Trophoblast cell (in vitro differentiated cells and primary cell): ENCODE results near the gene AHSA1.
A peak's percentile ranks its signal among the peaks of the same experiment; 100 is the strongest.

Experiments
- DNase-seq, 2 donors: peaks; one replicate each; pipeline ENCODE4 v3.0.0-alpha.2; 2016
- H2AFZ ChIP-seq: 2 replicates; pipeline ENCODE4 v1.6.1; 2013; ENCODE audit warnings: low read length, moderate library complexity, mild to moderate bottlenecking; ENCODE audit not compliant: insufficient read depth, poor library complexity
- H2AK5ac ChIP-seq: 2 replicates; pipeline ENCODE4 v1.6.1; 2013; ENCODE audit warnings: mild to moderate bottlenecking, low read length
- H2BK120ac ChIP-seq: 2 replicates; pipeline ENCODE4 v1.6.1; 2013; ENCODE audit warnings: low read length, mild to moderate bottlenecking, moderate library complexity; ENCODE audit not compliant: insufficient read depth, poor library complexity
- H2BK12ac ChIP-seq: 2 replicates; pipeline ENCODE4 v1.6.1; 2013; ENCODE audit warnings: mild to moderate bottlenecking, low read length, moderate library complexity
- H2BK5ac ChIP-seq: 2 replicates; pipeline ENCODE4 v1.6.1; 2013; ENCODE audit warnings: low read length, low read depth, moderate library complexity, mild to moderate bottlenecking; ENCODE audit not compliant: poor library complexity
- H3K14ac ChIP-seq: 2 replicates; pipeline ENCODE4 v1.6.1; 2013; ENCODE audit warnings: mild to moderate bottlenecking, low read length
- H3K18ac ChIP-seq: 2 replicates; pipeline ENCODE4 v1.6.1; 2013; ENCODE audit warnings: mild to moderate bottlenecking, low read length
- H3K23ac ChIP-seq: 2 replicates; pipeline ENCODE4 v1.6.1; 2013; ENCODE audit warnings: low read length
- H3K27ac ChIP-seq: 2 replicates; pipeline ENCODE4 v1.5.1; 2013; ENCODE audit warnings: low read depth, mild to moderate bottlenecking, inconsistent platforms, low read length, moderate library complexity
- H3K27me3 ChIP-seq: 2 replicates; pipeline ENCODE4 v1.6.1; 2013; ENCODE audit warnings: inconsistent platforms, mild to moderate bottlenecking, low read length, moderate library complexity; ENCODE audit not compliant: insufficient read depth
- H3K36me3 ChIP-seq, 2 experiments: 1 replicate in 1 of 2; 2 replicates in 1 of 2; pipeline ENCODE4 v1.6.1; 2013; ENCODE audit warnings: low read length in 2 of 2, mild to moderate bottlenecking in 2 of 2, moderate library complexity in 1 of 2; ENCODE audit not compliant: insufficient read depth in 2 of 2, control insufficient read depth in 1 of 2
- H3K4ac ChIP-seq: 2 replicates; pipeline ENCODE4 v1.6.1; 2013; ENCODE audit warnings: low read depth, mild to moderate bottlenecking, low read length, moderate library complexity
- H3K4me1 ChIP-seq, 2 experiments: 1 replicate in 1 of 2; 2 replicates in 1 of 2; pipeline ENCODE4 v1.6.1; 2013; ENCODE audit warnings: low read length in 2 of 2, mild to moderate bottlenecking in 2 of 2, moderate library complexity in 1 of 2; ENCODE audit not compliant: insufficient read depth in 2 of 2, control insufficient read depth in 1 of 2
- H3K4me2 ChIP-seq: 2 replicates; pipeline ENCODE4 v1.6.1; 2013; ENCODE audit warnings: inconsistent platforms, mild to moderate bottlenecking, low read length, moderate library complexity
- H3K4me3 ChIP-seq: 2 replicates; pipeline ENCODE4 v1.5.1; 2013; ENCODE audit warnings: mild to moderate bottlenecking, low read depth, low read length, inconsistent platforms
- H3K79me1 ChIP-seq: one replicate; pipeline ENCODE4 v1.6.1; 2013; ENCODE audit warnings: low read length
- H3K79me2 ChIP-seq: 2 replicates; pipeline ENCODE4 v1.6.1; 2013; ENCODE audit warnings: low read length, mild to moderate bottlenecking; ENCODE audit not compliant: control insufficient read depth, insufficient read depth, poor library complexity
- H3K9ac ChIP-seq: 2 replicates; pipeline ENCODE4 v1.6.1; 2013; ENCODE audit warnings: mild to moderate bottlenecking, low read length
- H3K9me3 ChIP-seq: 2 replicates; pipeline ENCODE4 v1.6.1; 2013; ENCODE audit warnings: low read depth, mild to moderate bottlenecking, control low read depth, inconsistent platforms, low read length; ENCODE audit not compliant: insufficient read depth
- H4K12ac ChIP-seq: 2 replicates; pipeline ENCODE4 v1.6.1; 2013; ENCODE audit warnings: low read depth, mild to moderate bottlenecking, low read length, moderate library complexity
- H4K8ac ChIP-seq: 2 replicates; pipeline ENCODE4 v1.6.1; 2013; ENCODE audit warnings: low read depth, mild to moderate bottlenecking, low read length, moderate library complexity
- H4K91ac ChIP-seq: one replicate; pipeline ENCODE4 v1.6.1; 2013; ENCODE audit warnings: low read depth, mild to moderate bottlenecking, low read length, moderate library complexity
- WGBS: extraction: QIAGEN DNeasy Blood & Tissue Kit; methylation state at CpG from one replicate; pipeline ENCODE4 v1.1.7; 2013; ENCODE audit warnings: missing lambda C conversion rate; ENCODE audit not compliant: insufficient read length, insufficient coverage; ENCODE audit errors: extremely low coverage; 5-methylcytosine and 5-hydroxymethylcytosine counted together

Gene AHSA1

DNA sequence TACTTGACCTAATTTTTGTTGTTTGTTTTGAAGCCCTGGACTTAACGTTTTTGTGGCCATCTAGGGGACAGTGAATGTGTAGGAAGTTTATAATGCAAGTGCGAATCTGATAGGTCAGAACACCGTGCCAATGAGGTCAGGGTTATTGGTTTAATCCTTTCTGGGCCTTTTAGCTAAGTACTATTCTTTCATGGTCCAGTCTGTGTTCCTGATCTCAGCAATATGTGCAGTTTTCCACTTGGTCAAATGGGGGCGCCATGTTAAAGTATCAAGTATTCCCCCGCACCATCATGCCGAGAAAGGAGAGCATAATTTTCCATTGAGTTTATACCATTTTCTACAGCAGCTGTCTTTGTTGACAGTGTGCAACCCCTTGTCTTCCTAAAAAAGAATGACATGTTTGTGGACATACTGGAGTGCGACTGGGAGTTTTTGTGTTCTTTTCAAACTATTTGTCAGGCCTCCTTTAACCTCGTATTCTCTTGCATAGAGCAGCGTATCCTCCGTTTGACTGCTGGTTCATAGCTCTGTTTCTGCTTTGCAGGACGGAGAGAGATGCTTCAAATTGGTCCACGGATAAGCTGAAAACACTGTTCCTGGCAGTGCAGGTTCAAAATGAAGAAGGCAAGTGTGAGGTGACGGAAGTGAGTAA, 1.3 kb downstream of the AHSA1 start:
- no peak overlapping the region for H4K12ac ChIP-seq

DNA sequence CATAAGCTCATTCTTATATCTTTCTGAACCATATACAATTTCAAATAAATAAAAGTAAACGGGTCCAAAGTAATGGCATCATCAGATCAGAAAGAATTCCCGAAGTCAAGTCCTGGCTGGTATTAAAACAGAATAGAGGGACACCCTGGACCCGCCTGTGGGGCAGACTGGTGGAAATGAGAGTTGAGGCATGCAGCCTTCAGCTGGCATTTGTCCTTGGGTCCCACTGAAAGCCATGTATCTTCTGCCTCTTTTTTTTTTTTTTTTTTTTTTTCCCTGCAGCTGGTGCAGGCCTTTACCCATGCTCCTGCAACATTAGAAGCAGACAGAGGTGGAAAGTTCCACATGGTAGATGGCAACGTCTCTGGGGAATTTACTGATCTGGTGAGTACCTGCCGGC, 9.9 kb downstream of the AHSA1 start:
- Histone ChIP-seq H4K91ac (no peak overlapping the region), H3K79me2 (no peaks in the 10 kb centered on the region), H3K36me3 (peaks cover 33 to 49% of the 10 kb centered on the region in 2 experiments), H3K9me3 (no peaks in the 10 kb centered on the region), H3K4me3 (no peak overlapping the region), H4K12ac (no peak overlapping the region), H3K4ac (no peak overlapping the region), H3K14ac (no peak overlapping the region), H3K18ac (no peak overlapping the region), H3K27me3 (no peaks in the 10 kb centered on the region), H3K4me2 (no peak overlapping the region), H2BK5ac (no peak overlapping the region), H2AFZ (no peak overlapping the region), H2AK5ac (no peak overlapping the region), H3K9ac (no peak overlapping the region), H3K27ac (no peak overlapping the region), H3K79me1 (no peaks in the 10 kb centered on the region), H2BK12ac (no peak overlapping the region), H3K23ac (no peak overlapping the region), H4K8ac (no peak overlapping the region), H3K4me1 (no peaks in the 10 kb centered on the region), H2BK120ac (no peak overlapping the region)
- peak in 1 of 2 donors; percentile 66 for DNase-seq
- no CpG with 5 or more reads among the region's 5 CpGs for WGBS

More for the DNA sequence above, 1.3 kb downstream of the AHSA1 start:
- H4K8ac ChIP-seq = no peak overlapping the region
- H3K27ac ChIP-seq = no peak overlapping the region
- no peaks in the 10 kb centered on the region for H3K4me1 ChIP-seq
- peaks cover 19 to 40% of the 10 kb centered on the region in 2 experiments for H3K36me3 ChIP-seq
- no peak overlapping the region for H4K91ac ChIP-seq
- no peak overlapping the region for H3K18ac ChIP-seq
- H3K9me3 ChIP-seq = no peaks in the 10 kb centered on the region
- peaks cover 9% of the 10 kb centered on the region for H3K79me1 ChIP-seq
- no peak overlapping the region for H3K9ac ChIP-seq
- H3K14ac ChIP-seq = no peak overlapping the region
- peaks cover 8% of the 10 kb centered on the region for H3K79me2 ChIP-seq
- peak overlapping the region; percentile 1 for H3K4ac ChIP-seq
- H3K4me3 ChIP-seq = no peak overlapping the region
- DNase-seq = peak; percentile 72 to 86
- H2BK12ac ChIP-seq = no peak overlapping the region
- H2BK120ac ChIP-seq = no peak overlapping the region
- no peak overlapping the region for H2BK5ac ChIP-seq
- no peaks in the 10 kb centered on the region for H3K27me3 ChIP-seq
- WGBS = no CpG with 5 or more reads among the region's 13 CpGs
- no peak overlapping the region for H2AFZ ChIP-seq
- no peak overlapping the region for H3K23ac ChIP-seq
- peak overlapping the region; percentile 90 for H3K4me2 ChIP-seq
- H2AK5ac ChIP-seq = no peak overlapping the region

DNA sequence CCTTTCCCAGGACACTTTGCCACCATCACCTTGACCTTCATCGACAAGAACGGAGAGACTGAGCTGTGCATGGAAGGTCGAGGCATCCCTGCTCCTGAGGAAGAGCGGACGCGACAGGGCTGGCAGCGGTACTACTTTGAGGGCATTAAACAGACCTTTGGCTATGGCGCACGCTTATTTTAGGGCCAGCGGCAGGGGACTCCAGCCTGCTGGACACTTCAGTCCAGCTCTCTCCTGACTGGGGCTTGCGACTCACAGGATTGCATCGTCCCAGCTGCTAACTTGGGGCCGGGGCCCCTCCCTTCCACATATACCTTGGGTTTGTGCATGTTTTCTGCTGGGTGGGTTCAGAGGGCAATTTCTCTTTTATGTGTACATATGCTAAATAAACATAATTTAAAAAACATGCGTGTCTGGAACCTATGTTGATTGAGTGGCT, 11.2 kb downstream of the AHSA1 start:
- H3K23ac ChIP-seq = no peak overlapping the region
- WGBS = no CpG with 5 or more reads among the region's 14 CpGs

DNA sequence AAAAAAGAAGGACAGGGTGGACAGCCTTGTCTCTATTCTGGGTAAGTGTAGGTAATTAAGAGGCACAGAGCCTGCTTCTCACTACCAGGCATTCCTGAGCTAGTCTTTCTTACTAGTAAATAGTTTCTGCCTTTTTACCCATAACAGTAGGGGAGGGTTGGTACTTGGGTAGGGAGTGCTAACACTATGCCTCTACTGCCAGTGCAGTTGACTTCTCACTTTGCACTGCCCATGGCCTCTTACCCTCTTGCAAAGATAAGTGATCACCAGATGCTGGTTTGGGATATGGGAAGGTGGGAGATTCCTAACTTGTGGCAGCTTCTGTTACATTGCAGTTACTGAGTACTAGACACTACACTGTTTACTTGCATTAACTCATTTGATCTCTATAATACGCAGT, 11.6 kb downstream of the AHSA1 start:
- no peaks in the 10 kb centered on the region for H3K4me1 ChIP-seq
- H4K12ac ChIP-seq = no peak overlapping the region
- no peak overlapping the region for H2AK5ac ChIP-seq
- H3K4me3 ChIP-seq = no peak overlapping the region
- no peaks in the 10 kb centered on the region for H3K9me3 ChIP-seq
- H3K4ac ChIP-seq = no peak overlapping the region
- no peaks in the 10 kb centered on the region for H3K79me2 ChIP-seq
- DNase-seq = peak in 1 of 2 donors; percentile 61
- no peak overlapping the region for H2AFZ ChIP-seq
- no peak overlapping the region for H2BK12ac ChIP-seq
- peaks cover 24 to 36% of the 10 kb centered on the region in 2 experiments for H3K36me3 ChIP-seq
- WGBS = no CpG with 5 or more reads among the region's 1 CpG
- H3K79me1 ChIP-seq = no peaks in the 10 kb centered on the region
- no peak overlapping the region for H3K9ac ChIP-seq
- H3K4me2 ChIP-seq = no peak overlapping the region
- H3K14ac ChIP-seq = no peak overlapping the region
- no peak overlapping the region for H2BK5ac ChIP-seq
- H4K8ac ChIP-seq = no peak overlapping the region
- H3K27ac ChIP-seq = no peak overlapping the region
- no peak overlapping the region for H4K91ac ChIP-seq
- no peak overlapping the region for H3K18ac ChIP-seq
- no peaks in the 10 kb centered on the region for H3K27me3 ChIP-seq
- H3K23ac ChIP-seq = no peak overlapping the region
- H2BK120ac ChIP-seq = no peak overlapping the region

More for the DNA sequence above, 11.2 kb downstream of the AHSA1 start:
- H3K14ac ChIP-seq = no peak overlapping the region
- H2BK12ac ChIP-seq = no peak overlapping the region
- H2AFZ ChIP-seq = no peak overlapping the region
- no peak overlapping the region for H3K9ac ChIP-seq
- no peaks in the 10 kb centered on the region for H3K79me2 ChIP-seq
- no peak overlapping the region for H3K4me2 ChIP-seq
- no peak overlapping the region for H2BK120ac ChIP-seq
- H4K91ac ChIP-seq = no peak overlapping the region
- H3K4me1 ChIP-seq = no peaks in the 10 kb centered on the region
- H4K12ac ChIP-seq = no peak overlapping the region
- no peak overlapping the region for H3K27ac ChIP-seq
- DNase-seq = peak; percentile 35 to 63
- no peak overlapping the region for H2AK5ac ChIP-seq
- no peak overlapping the region for H3K18ac ChIP-seq
- H2BK5ac ChIP-seq = no peak overlapping the region
- H3K27me3 ChIP-seq = no peaks in the 10 kb centered on the region
- no peaks in the 10 kb centered on the region for H3K9me3 ChIP-seq
- H3K79me1 ChIP-seq = no peaks in the 10 kb centered on the region
- H3K4ac ChIP-seq = no peak overlapping the region
- no peak overlapping the region for H4K8ac ChIP-seq
- H3K36me3 ChIP-seq = peaks cover 25 to 40% of the 10 kb centered on the region in 2 experiments
- peak overlapping the region; percentile 15 for H3K4me3 ChIP-seq
